ENCODE measurements around the gene KIF6. TPM values are rescaled to one million over a fixed set of nuclear protein-coding genes. Genes with fewer than 3 reads are reported as not detected.

KIF6 gene
- total RNA-seq, 5 donors from 2014 or later (not counting 1 experiment from before 2014, with no cell fraction given) = 0.53 TPM; not detected in 4

- ATAC-seq (replicated peaks in 1 of 4) = no peak
- no peak overlapping the region for H3K27ac Mint-ChIP-seq
- ChIA-PET POLR2A (no interaction called here), CTCF (no interaction called here)
- 75% methylated on average over 3 of the region's 5 CpGs for WGBS (ENCODE audit: insufficient coverage)
- peaks cover 4 to 8% (median 6%) of the 10 kb centered on the region in 3 donors for H3K9me3 Mint-ChIP-seq
- Histone ChIP-seq H3K4me1 (ENCODE audit: control insufficient read depth in 1 of 2, extremely low read depth in 1 of 2, insufficient read depth in 2 of 2, low read length in 2 of 2) (no peaks in the 10 kb centered on the region), H3K36me3 (ENCODE audit: control insufficient read depth in 2 of 2, extremely low read depth in 1 of 2, insufficient read depth in 1 of 2, low read length in 1 of 2) (no peaks in the 10 kb centered on the region), H3K4me3 (ENCODE audit: control insufficient read depth in 1 of 2, extremely low read depth in 1 of 2, low read length in 1 of 2) (no peak overlapping the region), H3K27ac (ENCODE audit: low read length) (no peak overlapping the region), H3K9me3 (no peaks in the 10 kb centered on the region), H3K27me3 (replicated peaks in 1 of 2; ENCODE audit: control insufficient read depth in 2 of 2, extremely low read depth in 1 of 2, insufficient read depth in 2 of 2, low read length in 1 of 2) (peaks cover 0 to 6% of the 10 kb centered on the region in 2 experiments)
- no peak overlapping the region for H3K4me3 Mint-ChIP-seq
- no peaks in the 10 kb centered on the region for H3K36me3 Mint-ChIP-seq
- H3K27me3 Mint-ChIP-seq = peaks cover 33 to 34% of the 10 kb centered on the region in 2 donors
- H3K4me1 Mint-ChIP-seq = no peaks in the 10 kb centered on the region
- no peak for DNase-seq
Measured at GRCh38 chr6:39452306-39453145, 272.7 kb downstream of the KIF6 start.

- Mint-ChIP-seq H3K27me3 (peaks cover 33 to 34% of the 10 kb centered on the region in 2 donors), H3K9me3 (peaks cover 4 to 8% (median 6%) of the 10 kb centered on the region in 3 donors), H3K27ac (no peak overlapping the region), H3K36me3 (no peaks in the 10 kb centered on the region), H3K4me3 (no peak overlapping the region), H3K4me1 (no peaks in the 10 kb centered on the region)
- H3K9me3 ChIP-seq = no peaks in the 10 kb centered on the region
- no peak overlapping the region for H3K27ac ChIP-seq (ENCODE audit: low read length)
- peaks cover 0 to 6% of the 10 kb centered on the region in 2 experiments for H3K27me3 ChIP-seq (replicated peaks in 1 of 2; ENCODE audit: control insufficient read depth in 2 of 2, extremely low read depth in 1 of 2, insufficient read depth in 2 of 2, low read length in 1 of 2)
- ATAC-seq (replicated peaks in 1 of 4) (no peak), DNase-seq (no peak)
- ChIA-PET CTCF (no interaction called here), POLR2A (no interaction called here)
- no peaks in the 10 kb centered on the region for H3K36me3 ChIP-seq (ENCODE audit: control insufficient read depth in 2 of 2, extremely low read depth in 1 of 2, insufficient read depth in 1 of 2, low read length in 1 of 2)
- H3K4me1 ChIP-seq (ENCODE audit: control insufficient read depth in 1 of 2, extremely low read depth in 1 of 2, insufficient read depth in 2 of 2, low read length in 2 of 2) = no peaks in the 10 kb centered on the region
- no CpG with 5 or more reads among the region's 2 CpGs for WGBS (ENCODE audit: insufficient coverage)
- no peak overlapping the region for H3K4me3 ChIP-seq (ENCODE audit: control insufficient read depth in 1 of 2, extremely low read depth in 1 of 2, low read length in 1 of 2)
Measured at GRCh38 chr6:39451831-39452230, 273.4 kb downstream of the KIF6 start.

GRCh38 chr6:39449022-39449421, 276.2 kb downstream of the KIF6 start:
- H3K9me3 Mint-ChIP-seq = peaks cover 2 to 4% (median 2%) of the 10 kb centered on the region in 3 donors
- no peak overlapping the region for H3K4me3 ChIP-seq (ENCODE audit: control insufficient read depth in 1 of 2, extremely low read depth in 1 of 2, low read length in 1 of 2)
- 53% methylated on average over 3 of the region's 5 CpGs for WGBS (ENCODE audit: insufficient coverage)
- no peaks in the 10 kb centered on the region for H3K4me1 ChIP-seq (ENCODE audit: control insufficient read depth in 1 of 2, extremely low read depth in 1 of 2, insufficient read depth in 2 of 2, low read length in 2 of 2)
- H3K27me3 Mint-ChIP-seq = peaks cover 30 to 34% of the 10 kb centered on the region in 2 donors
- ChIA-PET CTCF (no interaction called here), POLR2A (no interaction called here)
- ATAC-seq (replicated peaks in 1 of 4) (no peak), DNase-seq (no peak)
- H3K27me3 ChIP-seq (replicated peaks in 1 of 2; ENCODE audit: control insufficient read depth in 2 of 2, extremely low read depth in 1 of 2, insufficient read depth in 2 of 2, low read length in 1 of 2) = peaks cover 0 to 6% of the 10 kb centered on the region in 2 experiments
- H3K4me1 Mint-ChIP-seq = no peaks in the 10 kb centered on the region
- H3K36me3 ChIP-seq (ENCODE audit: control insufficient read depth in 2 of 2, extremely low read depth in 1 of 2, insufficient read depth in 1 of 2, low read length in 1 of 2) = no peaks in the 10 kb centered on the region
- no peak overlapping the region for H3K27ac ChIP-seq (ENCODE audit: low read length)
- H3K36me3 Mint-ChIP-seq = no peaks in the 10 kb centered on the region
- H3K9me3 ChIP-seq = no peaks in the 10 kb centered on the region
- no peak overlapping the region for H3K27ac Mint-ChIP-seq
- H3K4me3 Mint-ChIP-seq = no peak overlapping the region

- ATAC-seq (replicated peaks in 1 of 4) = no peak
- no peaks in the 10 kb centered on the region for H3K9me3 ChIP-seq
- DNase-seq = no peak
- H3K9me3 Mint-ChIP-seq = no peaks in the 10 kb centered on the region
- H3K27ac Mint-ChIP-seq = no peak overlapping the region
- H3K27ac ChIP-seq (ENCODE audit: low read length) = no peak overlapping the region
- no peak overlapping the region for H3K4me3 Mint-ChIP-seq
- peaks cover 25 to 26% of the 10 kb centered on the region in 2 donors for H3K27me3 Mint-ChIP-seq
- peaks cover 0 to 6% of the 10 kb centered on the region in 2 experiments for H3K27me3 ChIP-seq (replicated peaks in 1 of 2; ENCODE audit: control insufficient read depth in 2 of 2, extremely low read depth in 1 of 2, insufficient read depth in 2 of 2, low read length in 1 of 2)
- POLR2A ChIA-PET = no interaction called here
- H3K4me3 ChIP-seq (ENCODE audit: control insufficient read depth in 1 of 2, extremely low read depth in 1 of 2, low read length in 1 of 2) = no peak overlapping the region
- WGBS (ENCODE audit: insufficient coverage) = no CpG with 5 or more reads among the region's 2 CpGs
- no peaks in the 10 kb centered on the region for H3K36me3 Mint-ChIP-seq
- no peaks in the 10 kb centered on the region for H3K36me3 ChIP-seq (ENCODE audit: control insufficient read depth in 2 of 2, extremely low read depth in 1 of 2, insufficient read depth in 1 of 2, low read length in 1 of 2)
- CTCF ChIA-PET = interaction anchor here in 1 of 2 donors (0.6 kb wide), 1 partner anchor 94 kb away, joined by 3 read pairs; no protein-coding TSS in a partner anchor
- H3K4me1 Mint-ChIP-seq = no peaks in the 10 kb centered on the region
- no peaks in the 10 kb centered on the region for H3K4me1 ChIP-seq (ENCODE audit: control insufficient read depth in 1 of 2, extremely low read depth in 1 of 2, insufficient read depth in 2 of 2, low read length in 2 of 2)
Measured at GRCh38 chr6:39446909-39447308, 278.3 kb downstream of the KIF6 start.

GRCh38 chr6:39445667-39446066, 279.5 kb downstream of the KIF6 start:
- 91% methylated on average over 1 of the region's 1 CpG for WGBS (ENCODE audit: insufficient coverage)
- DNase-seq = no peak
- peaks cover 17 to 18% of the 10 kb centered on the region in 2 donors for H3K27me3 Mint-ChIP-seq
- ChIA-PET CTCF (no interaction called here), POLR2A (no interaction called here)
- ATAC-seq (replicated peaks in 1 of 4) = no peak
- Histone ChIP-seq H3K36me3 (ENCODE audit: control insufficient read depth in 2 of 2, extremely low read depth in 1 of 2, insufficient read depth in 1 of 2, low read length in 1 of 2) (no peaks in the 10 kb centered on the region), H3K4me3 (ENCODE audit: control insufficient read depth in 1 of 2, extremely low read depth in 1 of 2, low read length in 1 of 2) (no peak overlapping the region), H3K9me3 (no peaks in the 10 kb centered on the region), H3K27ac (ENCODE audit: low read length) (no peak overlapping the region), H3K4me1 (ENCODE audit: control insufficient read depth in 1 of 2, extremely low read depth in 1 of 2, insufficient read depth in 2 of 2, low read length in 2 of 2) (no peaks in the 10 kb centered on the region), H3K27me3 (replicated peaks in 1 of 2; ENCODE audit: control insufficient read depth in 2 of 2, extremely low read depth in 1 of 2, insufficient read depth in 2 of 2, low read length in 1 of 2) (peaks cover 0 to 6% of the 10 kb centered on the region in 2 experiments)
- no peaks in the 10 kb centered on the region for H3K36me3 Mint-ChIP-seq
- no peak overlapping the region for H3K27ac Mint-ChIP-seq
- no peaks in the 10 kb centered on the region for H3K9me3 Mint-ChIP-seq
- H3K4me3 Mint-ChIP-seq = no peak overlapping the region
- H3K4me1 Mint-ChIP-seq = no peaks in the 10 kb centered on the region

GRCh38 chr6:39444479-39445019, 280.7 kb downstream of the KIF6 start:
- Mint-ChIP-seq H3K4me3 (no peak overlapping the region), H3K9me3 (no peaks in the 10 kb centered on the region), H3K27me3 (peaks cover 13 to 19% of the 10 kb centered on the region in 2 donors), H3K36me3 (no peaks in the 10 kb centered on the region), H3K27ac (no peak overlapping the region), H3K4me1 (no peaks in the 10 kb centered on the region)
- DNase-seq (no peak), ATAC-seq (replicated peaks in 1 of 4) (no peak)
- Histone ChIP-seq H3K27ac (ENCODE audit: low read length) (no peak overlapping the region), H3K36me3 (ENCODE audit: control insufficient read depth in 2 of 2, extremely low read depth in 1 of 2, insufficient read depth in 1 of 2, low read length in 1 of 2) (no peaks in the 10 kb centered on the region), H3K4me3 (ENCODE audit: control insufficient read depth in 1 of 2, extremely low read depth in 1 of 2, low read length in 1 of 2) (no peak overlapping the region), H3K27me3 (replicated peaks in 1 of 2; ENCODE audit: control insufficient read depth in 2 of 2, extremely low read depth in 1 of 2, insufficient read depth in 2 of 2, low read length in 1 of 2) (peaks cover 0 to 4% of the 10 kb centered on the region in 2 experiments), H3K9me3 (no peaks in the 10 kb centered on the region), H3K4me1 (ENCODE audit: control insufficient read depth in 1 of 2, extremely low read depth in 1 of 2, insufficient read depth in 2 of 2, low read length in 2 of 2) (no peaks in the 10 kb centered on the region)
- CTCF ChIA-PET = no interaction called here
- POLR2A ChIA-PET = no interaction called here
- WGBS (ENCODE audit: insufficient coverage) = 58% methylated on average over 2 of the region's 5 CpGs

Measured in T-cell (primary cell).